HG03280 (cell line): ENCODE data around the gene DHDH.
A peak's percentile ranks its signal among the peaks of the same experiment; 100 is the strongest.

Experiments
- ATAC-seq: cut with Tn5 transposase; IDR thresholded peaks from one replicate; pipeline ENCODE4 v1.9.1; 2021; ENCODE audit warnings: mild to moderate bottlenecking, moderate library complexity; ENCODE audit not compliant: unreplicated experiment

Gene DHDH

DNA sequence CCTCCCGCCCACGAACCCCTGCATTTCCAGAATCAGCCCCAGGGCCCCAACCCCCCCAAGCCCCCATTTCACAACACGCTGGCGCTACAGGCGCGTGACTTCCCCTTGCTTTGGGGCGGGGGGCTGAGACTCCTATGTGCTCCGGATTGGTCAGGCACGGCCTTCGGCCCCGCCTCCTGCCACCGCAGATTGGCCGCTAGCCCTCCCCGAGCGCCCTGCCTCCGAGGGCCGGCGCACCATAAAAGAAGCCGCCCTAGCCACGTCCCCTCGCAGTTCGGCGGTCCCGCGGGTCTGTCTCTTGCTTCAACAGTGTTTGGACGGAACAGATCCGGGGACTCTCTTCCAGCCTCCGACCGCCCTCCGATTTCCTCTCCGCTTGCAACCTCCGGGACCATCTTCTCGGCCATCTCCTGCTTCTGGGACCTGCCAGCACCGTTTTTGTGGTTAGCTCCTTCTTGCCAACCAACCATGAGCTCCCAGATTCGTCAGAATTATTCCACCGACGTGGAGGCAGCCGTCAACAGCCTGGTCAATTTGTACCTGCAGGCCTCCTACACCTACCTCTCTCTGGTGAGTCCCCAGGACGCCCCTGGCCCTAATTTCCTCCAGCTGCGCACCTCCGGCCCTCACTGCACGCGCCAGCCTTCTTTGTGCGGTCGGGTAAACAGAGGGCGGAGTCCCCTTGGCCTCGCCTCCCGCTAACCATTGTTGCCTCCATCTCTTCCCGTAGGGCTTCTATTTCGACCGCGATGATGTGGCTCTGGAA, 31.7 kb downstream of the DHDH start, which contains the start of gene FTL:
Gene FTL (plus strand): TSS at position 270 of the 766 bp plus-strand sequence. CDS start 199 bp downstream, at position 469.
- ATAC-seq, result peak; percentile 60

DNA sequence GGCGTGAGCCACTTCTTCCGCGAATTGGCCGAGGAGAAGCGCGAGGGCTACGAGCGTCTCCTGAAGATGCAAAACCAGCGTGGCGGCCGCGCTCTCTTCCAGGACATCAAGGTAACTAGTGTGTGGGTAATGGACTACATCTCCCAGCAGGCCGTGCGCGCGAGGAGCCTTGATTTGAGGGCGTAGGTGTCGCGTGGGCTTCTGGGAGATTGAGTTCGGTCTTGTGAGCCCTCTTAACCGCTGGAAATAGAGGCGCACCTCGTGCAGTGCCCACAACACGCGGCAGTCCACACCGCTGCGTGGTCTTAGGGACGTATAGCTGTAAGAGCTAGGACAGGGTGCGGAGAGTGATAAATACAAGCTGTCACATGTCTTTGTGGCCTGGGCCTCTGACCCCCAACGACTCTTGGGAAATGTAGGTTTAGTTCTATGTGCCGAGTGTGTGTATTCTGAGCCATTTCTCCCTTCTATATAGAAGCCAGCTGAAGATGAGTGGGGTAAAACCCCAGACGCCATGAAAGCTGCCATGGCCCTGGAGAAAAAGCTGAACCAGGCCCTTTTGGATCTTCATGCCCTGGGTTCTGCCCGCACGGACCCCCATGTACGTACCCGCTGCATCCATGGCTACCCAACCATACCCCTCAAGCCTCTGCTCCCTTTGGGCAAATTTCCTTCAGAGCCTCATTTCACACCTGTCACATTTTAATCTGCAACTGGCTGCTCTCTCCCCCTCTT, 32.5 kb downstream of the DHDH start:
- peak; percentile 23 for ATAC-seq

DNA sequence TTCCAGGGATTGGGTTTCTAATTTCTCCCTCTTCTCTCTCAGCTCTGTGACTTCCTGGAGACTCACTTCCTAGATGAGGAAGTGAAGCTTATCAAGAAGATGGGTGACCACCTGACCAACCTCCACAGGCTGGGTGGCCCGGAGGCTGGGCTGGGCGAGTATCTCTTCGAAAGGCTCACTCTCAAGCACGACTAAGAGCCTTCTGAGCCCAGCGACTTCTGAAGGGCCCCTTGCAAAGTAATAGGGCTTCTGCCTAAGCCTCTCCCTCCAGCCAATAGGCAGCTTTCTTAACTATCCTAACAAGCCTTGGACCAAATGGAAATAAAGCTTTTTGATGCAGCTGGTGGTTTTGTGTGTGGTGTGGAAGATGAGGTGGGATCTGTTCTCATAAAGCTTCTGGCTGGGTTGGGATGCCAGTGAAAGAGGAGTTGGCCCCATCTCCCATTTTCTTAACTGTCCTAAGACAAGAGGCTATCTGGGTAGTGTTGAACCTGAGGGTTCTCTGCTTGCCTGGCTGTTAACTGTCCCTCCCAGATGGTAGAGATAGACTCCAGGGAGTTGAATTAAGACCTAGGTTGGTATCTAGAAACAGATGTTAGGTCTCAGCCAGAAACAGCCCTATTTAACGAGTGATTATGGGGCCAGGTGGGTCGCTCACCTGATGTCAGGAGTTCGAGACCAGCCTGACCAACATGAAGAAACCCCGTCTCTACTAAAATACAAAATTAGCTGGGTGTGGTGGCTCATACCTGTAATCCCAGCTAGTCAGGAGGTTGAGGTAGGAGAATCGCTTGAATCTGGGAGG, 33.2 kb downstream of the DHDH start:
- ATAC-seq, result no peak

DNA sequence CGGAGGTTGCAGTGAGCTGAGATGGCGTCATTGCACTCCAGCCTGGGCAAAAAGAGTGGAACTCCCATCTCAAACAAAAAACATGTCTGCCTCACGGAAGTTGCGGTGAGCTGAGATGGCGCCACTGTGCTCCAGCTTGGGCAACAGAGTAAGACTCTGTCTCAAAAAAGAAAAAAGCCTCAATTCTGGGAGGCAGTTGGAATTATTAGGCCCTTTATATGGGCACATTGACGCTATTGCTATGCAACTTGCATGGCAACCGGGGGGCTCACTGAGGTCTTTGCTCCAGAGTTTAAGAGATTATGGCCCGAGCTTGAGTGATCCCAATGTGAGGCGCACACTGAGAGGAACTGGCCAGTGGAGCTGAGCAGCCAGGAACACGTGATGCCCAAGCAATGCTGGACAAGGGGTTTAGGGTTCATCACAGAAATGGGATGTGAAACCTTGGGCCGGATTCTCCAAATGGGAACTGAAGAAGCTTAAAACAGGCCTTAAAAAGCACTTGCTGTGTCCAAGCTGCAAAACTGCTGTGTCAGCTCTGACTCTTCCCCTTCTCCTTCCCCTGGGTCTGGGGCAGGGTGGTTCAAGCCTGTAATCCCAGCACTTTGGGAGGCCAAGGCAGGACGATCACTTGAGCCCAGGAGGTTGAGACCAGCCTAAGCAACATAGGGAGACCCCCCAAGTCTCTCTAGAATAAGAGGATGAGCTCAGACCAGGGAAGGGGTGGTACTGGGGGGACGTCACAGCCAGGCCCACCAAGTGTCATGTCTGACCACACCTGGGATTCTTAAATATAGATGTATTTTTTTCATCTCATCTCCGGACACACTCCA, 34.1 kb downstream of the DHDH start:
- no peak for ATAC-seq

DNA sequence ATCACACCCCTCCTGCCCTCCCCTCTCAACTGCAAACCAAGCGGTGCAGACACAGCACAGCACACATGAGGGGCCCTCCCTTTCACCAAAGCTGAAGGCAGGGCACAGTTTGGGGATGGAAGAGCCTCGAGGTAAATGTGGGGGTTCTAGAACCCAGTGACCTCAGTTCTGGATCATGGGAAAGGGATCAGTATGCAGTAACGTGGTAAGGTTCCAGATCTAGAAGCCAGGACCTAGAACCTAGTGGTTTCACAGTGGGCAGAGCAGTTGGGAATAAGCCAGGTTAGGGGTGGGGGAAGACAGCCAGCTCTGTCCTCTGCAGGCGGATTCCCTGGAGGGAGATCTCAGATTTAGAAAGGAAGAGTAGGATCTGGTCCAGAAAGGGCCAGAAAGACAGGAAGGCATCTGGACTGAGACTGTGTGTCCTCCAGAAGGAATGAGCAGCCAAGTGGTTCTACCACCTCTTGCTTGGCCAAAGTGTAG, 34.7 kb downstream of the DHDH start:
- ATAC-seq, result no peak

DNA sequence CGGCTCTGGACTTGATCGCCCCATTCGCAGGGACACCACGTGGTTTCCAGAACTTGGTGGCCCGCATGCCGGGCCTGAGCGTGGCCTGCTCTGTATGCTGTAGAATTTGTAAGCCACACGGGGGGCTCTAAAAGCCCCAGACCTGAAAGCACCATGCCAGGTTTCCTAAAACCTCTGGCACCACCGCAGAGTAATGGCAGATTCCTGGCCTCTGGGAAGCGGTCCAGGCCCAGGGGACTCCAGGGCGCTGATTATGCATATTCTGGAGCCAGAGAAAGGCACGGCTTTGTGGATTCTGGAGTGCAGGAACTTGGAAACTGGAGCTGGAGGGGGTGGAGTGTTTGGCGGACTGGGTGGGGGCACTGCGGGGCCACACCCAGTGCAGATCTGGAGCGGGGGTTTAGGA, 35.3 kb downstream of the DHDH start:
- no peak for ATAC-seq

DNA sequence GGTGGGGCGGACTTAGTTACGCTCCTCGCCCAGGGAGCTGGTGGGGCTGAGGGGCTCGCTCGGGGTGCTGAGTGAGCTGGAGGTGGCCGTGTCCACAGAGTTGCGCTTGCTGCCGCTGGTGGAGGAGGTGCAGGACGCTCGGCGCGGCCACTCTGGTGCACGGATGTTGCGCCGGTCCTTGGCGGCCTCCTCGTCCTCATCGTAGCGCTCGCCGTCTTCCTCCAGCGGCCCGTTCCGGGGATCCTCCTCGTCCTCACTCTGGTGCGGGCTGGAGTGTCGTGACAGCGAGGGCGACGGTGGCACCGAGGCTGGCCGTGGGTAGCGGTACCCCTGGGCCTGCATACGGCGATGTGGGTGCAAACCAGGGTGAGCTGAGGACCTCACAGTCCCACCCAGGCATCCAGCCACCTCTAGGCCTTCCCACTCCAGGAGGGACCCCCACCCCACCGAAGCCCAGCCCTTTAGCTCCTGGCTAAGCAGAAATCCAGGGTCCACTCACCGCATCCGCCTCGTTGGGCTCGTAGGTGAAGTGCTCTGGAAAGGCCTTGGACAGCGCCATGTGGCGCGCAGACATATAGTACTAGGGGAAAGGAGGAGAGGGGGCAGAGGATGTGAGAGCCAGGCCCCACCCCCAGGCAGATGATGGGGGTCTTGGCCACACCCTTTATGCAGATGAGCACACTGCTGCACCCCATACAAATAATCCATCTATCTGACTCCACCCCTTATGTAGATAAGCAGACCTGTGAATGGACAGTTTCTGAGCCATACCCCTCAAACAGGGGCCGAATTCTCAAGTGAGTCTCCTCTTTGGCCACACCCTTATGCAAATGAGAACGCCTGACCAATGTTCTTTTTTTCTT, 36.0 kb downstream of the DHDH start:
- ATAC-seq, result no peak

DNA sequence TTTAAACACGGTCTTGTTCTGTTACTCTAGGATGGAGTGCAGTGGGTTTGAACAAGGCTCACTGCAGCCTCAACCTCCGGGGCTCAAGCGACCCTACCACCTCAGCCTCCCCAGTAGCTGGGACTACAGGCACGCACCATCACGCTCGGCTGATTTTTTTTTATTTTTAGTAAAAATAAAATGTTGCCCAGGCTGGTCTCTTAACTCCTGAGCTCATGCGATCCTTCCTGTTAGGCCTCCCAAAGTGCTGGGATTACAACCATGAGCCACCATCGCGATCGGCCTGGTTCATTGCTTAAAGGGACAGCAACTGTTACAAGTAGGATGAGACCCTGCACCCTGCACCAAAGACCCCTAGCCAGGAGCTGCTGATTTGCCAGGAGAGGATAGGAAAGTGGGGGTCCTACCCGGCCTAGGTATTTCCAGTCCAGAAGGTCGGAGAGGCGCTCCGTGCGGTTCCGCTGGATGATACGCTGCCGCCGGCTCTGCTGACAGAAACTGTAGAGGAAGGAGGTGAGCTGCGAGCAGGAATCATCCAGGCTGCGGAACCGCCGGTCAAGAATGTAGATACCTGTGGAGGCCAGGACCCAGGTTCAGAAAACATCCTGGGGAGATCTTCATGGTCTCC, 36.8 kb downstream of the DHDH start:
- no peak for ATAC-seq

DNA sequence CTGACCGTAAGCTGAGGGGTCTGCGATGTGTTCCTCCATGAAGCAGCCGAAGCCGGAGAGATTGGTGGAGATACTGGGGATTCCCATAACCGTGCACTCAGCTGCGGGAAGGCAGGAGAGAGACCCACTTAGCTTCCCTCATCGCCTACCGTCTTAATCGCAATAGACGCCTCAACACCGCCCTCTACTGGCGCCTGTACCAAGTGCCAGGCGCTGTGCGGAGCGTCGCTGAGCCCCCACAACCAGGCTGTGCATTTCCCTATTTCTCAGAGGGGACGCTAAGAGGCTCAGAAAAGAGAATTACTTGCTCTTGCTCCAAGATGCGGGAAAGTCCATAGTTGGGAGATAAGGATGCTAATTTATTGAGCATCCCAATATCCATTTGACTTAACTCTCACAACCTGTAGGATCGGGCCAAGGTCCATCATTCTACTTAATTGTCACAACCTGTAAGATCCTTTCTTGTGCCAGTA, 37.5 kb downstream of the DHDH start:
- no peak for ATAC-seq

DNA sequence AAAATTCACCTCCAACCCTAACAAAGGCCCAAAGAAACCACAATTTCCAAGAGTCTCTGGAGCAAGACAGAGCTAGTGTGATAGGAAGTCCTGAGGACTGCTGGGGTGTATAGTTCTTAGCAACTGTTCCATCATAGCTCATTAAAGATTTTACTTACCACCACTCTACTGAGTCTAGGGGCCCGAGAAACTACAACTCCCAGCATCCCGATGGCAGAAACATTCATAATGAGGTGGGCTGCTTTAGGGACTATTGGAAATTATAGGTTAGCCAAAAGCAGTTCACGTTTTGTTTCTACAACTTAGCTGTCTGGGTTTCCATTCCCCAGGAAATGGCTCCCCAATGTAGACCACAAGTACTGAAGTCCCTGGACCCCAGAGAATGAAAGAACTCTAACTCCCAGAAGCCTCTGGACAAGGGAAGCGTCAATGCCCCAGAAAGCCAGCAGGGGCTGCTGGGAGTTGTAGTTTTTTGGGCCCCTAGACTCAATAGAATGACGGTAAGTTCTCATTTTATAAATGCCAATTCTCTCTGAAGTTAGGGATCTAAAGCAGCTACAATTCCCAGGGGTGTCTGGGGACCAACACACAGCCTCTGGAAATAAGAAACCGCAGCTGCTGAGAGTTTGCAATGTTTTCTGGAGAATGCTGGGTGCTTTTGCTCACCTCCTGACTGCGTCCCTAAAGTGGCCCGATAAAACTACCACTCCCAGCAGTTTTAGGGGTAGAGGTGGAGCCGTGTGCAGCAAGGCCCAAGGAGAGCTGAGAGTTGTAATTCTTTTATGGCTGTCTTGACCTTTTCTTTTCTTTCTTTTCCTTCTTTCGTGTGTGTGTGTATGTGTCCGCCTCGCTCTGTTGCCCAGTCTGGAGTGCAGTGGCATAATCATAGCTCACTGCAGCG, 42.7 kb downstream of the DHDH start:
- no peak for ATAC-seq

DNA sequence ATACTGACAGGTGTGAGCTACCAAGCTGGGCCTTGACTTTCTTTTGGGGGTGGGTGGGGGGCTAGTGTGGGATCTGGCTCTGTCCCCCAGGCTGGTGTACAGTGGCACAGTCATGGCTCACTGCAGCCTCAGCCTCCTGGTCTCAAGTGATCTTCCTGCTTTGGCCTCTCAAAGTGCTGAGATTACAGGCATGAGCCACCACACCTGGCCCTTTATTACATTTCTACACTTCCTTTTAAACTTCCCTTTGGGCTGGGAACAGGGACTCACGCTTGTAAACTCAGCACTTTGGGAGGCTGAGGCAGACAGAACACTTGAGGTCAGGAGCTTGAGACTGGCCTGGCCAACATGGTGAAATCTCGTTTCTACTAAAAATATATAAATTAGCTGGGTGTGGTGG, 43.6 kb downstream of the DHDH start:
- no peak for ATAC-seq

DNA sequence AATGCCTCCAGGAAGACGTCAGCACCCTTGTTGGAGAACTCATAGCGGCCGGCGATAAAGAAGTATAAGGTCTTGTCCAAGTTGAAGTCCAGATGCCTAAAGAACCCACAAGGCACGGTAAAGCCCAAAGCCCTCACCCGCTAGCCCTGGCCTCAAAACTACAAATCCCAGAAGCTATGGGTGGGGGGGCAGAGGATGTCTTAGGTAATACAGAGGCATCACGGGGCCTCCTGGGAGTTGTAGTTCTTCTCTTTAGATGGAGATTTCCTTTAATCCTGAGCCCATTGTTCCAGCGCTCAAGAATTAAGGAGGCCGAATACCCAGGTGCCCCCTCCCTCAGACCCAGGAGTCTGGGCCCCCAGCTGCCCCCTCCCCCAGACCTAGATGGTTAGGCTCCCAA, 48.8 kb downstream of the DHDH start:
- no peak for ATAC-seq

DNA sequence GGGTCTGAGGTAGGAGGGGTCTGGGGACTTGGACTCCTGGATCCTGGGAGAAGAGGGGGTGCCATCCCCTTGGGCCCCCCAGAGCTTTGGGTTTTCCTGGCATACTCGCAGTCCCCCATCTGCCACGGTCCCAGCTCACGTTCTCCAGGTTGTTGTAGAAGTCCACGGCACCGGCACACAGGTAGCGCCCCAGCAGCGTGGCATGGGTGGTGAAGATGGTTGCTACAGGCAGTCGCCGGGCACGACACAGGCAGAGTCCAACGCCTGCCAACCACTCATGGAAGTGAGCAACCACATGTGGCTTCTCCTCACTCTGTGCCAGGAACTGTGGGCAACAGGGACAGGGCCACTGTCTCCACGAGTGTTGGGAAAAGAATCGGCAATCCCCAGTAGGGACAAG, 52.2 kb downstream of the DHDH start:
- ATAC-seq, result no peak

DNA sequence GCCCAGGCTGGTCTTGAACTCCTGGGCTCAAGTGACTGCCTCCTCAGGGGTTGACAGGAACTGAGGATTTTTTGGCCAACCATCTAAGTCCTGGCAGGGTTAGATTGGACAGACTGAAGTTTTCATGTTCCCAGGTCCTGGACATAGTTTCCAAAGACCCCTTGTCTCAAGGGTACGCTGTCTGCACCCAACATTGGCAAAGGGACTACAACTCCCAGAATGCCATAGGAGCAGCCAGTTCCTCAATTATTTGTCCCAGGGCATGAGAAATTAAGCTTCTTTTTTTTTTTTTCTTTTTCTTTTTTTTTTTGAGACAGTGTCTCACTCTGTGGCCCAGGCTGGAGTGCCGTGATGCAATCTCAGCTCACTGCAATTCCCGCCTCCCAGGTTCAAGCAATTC, 52.7 kb downstream of the DHDH start:
- no peak for ATAC-seq

DNA sequence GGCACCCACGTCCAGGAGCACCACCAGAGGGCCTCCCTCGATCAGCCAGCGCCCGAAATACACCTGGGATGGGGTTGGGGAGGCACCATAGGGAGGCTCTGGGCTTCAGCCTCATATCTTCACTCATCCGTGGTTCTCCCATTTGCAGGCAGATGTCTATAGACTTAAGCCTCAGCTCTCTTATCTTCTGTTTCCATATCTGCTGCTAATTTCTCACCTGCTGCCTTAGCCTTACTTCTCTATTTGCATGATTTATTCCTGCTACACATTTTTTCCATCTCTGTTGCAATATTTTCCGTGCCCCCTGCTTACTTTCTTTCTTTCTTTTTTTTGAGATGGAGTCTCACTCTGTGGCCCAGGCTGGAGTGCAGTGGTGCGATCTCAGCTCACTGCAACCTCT, 53.8 kb downstream of the DHDH start:
- no peak for ATAC-seq

DNA sequence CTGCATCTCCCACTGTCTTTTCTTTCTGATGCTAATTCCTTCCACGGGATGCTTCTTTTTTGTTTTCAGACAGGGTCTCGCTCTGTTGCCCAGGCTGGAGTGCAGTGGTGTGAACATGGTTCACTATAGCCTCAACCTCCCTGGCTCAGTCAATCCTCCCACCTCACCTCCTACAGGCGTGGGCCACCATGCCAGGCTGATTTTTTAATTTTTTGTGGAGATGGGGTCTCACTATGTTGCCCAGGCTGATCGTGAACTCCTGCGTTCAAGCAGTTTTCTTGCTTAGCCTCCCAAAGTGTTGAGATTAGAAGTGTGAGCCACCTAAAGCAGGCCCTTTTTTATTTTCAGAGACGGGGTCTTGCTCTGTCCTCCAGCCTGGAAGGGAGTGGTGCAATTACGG, 54.8 kb downstream of the DHDH start:
- no peak for ATAC-seq

DNA sequence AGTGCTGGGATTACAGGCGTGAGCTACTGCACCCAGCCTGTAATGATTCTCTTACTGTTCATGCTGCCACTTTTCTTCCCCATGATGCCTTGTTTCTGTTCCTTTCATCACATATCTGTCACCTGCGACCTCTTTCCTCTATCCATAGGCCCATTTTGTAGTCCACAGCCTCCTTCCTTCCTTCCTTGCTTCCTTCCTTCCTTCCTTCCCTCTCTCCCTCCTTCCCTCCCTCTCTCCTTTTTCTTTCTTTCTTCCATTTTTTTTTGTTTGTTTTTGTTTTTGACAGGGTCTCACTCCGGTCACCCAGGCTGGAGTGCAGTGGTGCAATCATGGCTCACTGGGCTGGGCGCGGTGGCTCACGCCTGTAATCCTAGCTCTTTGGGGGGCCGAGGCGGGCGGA, 55.4 kb downstream of the DHDH start:
- ATAC-seq, result no peak

DNA sequence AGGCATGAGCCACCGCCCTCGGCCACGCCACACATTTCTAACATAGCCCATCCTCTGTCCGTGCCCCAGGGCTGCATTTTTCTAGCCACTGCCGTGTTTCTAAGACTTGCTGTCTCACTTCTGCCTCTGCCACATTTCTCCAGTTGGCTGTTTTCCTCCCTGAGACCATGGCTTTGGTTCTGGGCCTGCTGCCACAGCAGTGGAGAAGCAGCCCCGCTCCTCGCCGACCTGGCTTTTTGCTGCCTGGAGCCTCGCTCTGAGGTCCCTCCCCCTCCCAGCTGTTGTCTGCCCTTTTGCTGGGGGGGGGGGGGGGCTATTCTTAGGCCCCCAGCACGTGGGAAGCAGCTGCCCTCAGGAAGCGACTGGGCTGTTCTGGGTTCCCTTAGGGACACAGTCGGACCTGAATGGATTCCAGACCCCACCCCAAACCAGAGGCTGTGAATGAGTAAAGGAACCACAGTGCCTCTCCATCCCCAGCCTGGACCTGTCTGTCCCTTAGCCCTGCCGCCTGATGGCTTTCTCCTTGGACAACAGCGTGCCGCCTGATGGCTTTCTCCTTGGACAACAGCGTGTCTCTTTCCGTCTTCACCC, 56.3 kb downstream of the DHDH start:
- no peak for ATAC-seq
